Activated gamma-delta T cell (primary cell): Measurements from ENCODE around the gene GDF11.
A peak's percentile ranks its signal among the peaks of the same experiment; 100 is the strongest.
"Not testable (repeated sequence)": the region's sequence is repeated elsewhere in the genome, so short reads cannot be mapped to it uniquely, and the experiment has no call there.

ENCODE experiments used
- DNase-seq: peaks from one replicate; lab custom pipeline; 2025; lab: John Stamatoyannopoulos, UW

The GDF11 gene

DNA sequence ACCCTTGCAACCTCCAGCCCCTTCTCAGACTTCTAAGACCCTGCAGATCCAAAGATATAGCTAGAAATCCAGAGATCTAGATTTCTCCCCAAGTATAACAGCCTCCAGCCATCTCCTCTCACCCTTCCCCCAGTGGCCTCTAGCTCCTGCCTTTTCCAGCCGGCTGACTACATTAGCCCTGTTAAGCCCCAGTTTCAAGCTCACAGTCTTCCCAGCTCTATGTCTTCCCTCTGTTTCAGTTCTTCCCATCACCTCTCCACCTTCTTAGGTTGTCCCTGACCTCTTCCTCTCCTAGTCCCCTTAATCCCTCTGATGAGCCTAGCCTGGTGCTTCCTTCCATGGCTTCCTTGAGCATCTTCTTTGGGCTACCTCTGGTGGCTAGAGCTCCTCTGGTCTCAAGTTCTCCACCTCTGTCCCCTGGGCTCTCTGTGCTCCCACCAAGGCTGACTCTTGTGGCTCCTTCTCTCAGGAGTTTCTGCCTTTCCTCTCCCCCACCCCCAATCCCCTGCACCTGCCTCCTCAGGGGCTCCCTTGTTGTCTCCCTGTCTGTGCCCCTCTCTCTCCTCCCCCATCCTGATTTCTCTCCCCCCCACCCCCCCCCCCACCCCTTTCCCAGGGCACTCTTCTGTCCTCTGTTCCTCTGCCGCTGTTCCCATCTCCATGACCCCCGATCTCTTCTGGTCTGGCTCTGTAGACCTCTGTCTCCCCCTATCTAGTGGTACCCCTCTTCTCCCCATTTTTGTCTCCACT, 816 bp upstream of the GDF11 start:
- no peak for DNase-seq

DNA sequence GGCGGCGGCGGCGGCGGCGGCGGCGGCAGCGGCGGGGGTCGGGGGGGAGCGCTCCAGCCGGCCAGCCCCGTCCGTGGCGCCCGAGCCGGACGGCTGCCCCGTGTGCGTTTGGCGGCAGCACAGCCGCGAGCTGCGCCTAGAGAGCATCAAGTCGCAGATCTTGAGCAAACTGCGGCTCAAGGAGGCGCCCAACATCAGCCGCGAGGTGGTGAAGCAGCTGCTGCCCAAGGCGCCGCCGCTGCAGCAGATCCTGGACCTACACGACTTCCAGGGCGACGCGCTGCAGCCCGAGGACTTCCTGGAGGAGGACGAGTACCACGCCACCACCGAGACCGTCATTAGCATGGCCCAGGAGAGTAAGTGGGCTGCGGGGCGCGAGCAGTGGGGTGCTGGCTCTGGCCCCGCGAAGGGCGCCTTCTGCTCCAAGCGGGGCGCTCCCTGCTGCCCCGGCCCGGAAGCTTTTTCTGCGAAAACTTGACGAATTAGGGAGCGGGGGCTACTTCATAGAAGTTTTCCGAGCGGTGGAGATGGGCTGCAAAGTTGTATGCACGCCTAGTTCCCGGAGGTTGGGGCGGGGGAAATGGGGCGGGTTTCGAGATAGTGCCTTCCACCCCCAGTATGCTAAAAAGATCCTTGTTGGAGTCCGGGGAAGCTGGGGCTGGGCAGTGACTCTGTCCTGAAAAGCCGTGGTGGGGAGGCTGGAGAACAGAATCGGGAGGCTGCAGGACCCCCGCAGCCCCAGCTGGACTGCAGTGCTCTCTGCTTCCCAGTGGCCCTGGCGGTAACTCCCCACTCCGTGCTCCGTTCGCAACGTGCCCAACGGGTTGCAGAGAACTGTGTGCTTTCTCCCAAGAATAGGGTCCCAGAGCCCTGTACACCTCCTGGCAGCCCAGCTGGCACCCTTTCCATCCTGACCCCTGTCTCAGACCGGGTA, 751 bp downstream of the GDF11 start:
- peak; percentile 46 for DNase-seq

DNA sequence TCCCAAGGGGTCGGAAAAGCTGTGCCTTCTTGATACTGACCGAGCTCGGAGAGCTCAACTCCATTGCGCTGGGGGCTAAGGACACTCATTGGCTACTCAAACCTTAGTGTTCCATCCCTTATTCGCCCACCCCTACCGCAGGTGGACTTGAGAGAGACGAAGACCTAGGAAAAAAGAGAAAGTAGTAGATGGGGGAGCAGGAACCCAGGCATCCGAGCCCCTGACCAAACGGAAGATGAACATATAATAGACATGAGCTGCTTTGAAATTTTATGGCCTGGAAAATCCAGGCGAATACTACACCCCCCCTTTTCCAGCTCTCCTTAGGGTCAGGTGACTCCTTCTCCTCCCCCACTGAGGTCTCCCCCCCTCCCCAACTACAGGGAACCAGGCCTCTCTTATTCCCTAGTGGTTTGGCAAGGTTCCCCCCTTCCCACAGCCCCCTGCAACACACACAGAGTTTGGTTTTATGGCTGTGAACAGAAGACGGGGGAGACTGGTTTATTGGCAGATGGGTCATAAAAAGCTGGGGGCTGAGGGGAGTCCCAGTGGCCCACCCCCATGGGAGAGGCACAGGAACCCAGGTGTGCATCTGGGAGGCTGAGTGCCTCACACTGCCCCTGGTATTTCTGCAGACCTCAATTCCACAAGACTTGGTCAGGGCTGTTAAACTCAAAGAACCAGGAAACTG, 1.6 kb downstream of the GDF11 start:
- DNase-seq, result no peak

DNA sequence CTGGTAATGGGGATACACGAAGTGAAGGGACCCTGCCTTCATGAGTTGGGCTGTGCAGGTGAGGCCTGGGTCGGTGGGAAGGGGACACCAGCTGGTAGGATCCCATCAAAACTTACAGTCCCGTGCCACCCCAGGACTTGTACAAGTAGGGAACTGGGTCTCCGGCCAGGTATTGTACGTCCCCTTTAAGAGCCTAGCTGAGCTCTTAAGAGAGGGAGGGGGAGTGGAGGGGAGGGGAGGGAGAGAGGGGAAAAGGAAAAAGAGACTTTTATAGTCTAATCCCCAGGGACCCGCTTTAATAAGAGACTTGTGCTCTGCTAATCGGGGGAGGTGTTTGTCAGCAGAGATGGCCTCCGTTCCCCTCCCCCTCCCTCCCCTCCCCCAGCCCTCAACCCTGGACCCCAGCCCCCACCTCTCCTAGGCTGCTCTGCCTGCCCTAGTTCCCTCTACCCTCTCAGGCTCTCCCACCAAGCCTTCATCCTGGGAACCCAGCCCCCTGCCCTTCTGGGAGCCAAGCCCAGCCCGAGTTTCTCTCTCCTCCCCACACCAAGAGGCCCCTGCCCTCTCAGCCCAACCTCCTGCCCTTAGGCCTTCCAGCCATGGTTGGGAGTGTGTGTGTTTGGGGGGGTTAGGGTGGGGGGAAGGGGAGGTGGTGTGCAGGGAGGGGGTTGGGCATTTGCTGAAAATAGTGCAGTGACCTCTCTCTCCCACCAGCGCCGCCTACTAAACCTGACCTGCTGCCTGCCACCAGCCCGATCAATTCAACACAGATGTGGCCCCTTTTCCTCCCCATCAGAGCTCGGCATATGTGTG, 2.6 kb downstream of the GDF11 start:
- no peak for DNase-seq

DNA sequence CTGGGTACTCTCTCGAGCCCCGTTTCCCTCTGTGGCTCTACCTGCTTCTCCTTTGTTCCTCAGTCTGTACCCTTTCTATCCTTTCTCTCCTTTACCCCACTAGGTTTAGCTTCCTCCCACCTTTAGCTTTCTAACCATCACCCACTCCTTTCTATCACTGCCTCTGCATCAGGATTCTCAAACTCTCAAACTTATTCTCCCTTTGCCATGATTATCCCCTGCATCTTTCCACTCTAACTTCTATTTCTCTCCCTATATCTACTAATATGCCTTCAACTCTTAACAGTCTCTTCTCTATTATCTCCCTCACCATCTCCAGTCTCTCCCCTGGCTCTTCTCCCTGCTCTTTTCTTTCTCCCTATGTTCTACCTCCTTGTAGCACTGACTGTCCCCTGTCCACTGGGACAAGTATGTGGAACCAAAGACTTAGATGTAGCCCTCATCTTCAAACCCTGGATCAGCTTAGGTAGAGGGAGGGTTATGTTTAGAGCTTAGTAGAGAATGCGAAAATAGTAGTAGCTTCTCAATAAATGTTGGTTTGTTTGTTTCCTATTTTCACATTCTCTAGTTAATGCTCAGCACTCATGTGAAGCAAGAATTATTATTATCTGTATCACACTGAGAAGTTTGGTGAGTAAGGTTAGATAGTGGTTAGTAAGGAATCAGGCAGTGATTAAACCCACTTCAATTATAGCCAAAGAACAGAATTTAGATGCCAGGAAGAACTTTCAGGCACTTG, 3.4 kb downstream of the GDF11 start:
- no peak for DNase-seq

DNA sequence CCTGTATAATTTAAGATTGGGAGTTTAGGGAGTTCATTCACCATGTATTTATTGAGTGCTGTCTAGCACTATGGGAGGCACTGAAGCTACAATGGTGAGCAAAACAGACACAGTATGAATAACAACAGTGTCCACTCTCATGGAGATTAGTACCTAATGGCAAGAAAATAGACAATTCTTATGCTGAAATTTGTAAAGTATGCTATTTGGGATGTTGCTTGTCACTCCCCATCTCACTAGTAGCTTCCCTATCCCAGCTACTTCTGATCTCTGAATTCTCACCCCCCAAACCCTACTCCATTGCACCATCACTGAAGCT, 4.0 kb downstream of the GDF11 start:
- DNase-seq, result no peak

DNA sequence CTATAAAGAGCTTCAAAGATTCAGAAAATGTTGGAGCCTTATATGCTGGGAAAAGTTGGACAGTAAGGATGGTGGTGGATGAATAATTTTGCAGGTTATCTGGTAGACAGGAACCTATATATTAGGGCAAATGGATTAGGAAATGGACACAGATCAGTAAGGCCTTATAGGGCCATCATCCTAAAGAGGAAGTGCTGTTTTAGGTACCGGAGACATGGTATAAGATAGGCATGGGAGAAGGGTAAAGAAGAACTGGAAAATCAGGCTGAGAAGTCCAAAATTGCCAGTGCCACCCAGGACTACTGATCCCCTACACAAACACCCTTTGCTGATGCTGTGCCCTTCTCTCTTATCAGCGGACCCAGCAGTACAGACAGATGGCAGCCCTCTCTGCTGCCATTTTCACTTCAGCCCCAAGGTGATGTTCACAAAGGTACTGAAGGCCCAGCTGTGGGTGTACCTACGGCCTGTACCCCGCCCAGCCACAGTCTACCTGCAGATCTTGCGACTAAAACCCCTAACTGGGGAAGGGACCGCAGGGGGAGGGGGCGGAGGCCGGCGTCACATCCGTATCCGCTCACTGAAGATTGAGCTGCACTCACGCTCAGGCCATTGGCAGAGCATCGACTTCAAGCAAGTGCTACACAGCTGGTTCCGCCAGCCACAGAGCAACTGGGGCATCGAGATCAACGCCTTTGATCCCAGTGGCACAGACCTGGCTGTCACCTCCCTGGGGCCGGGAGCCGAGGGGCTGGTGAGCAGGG, 5.5 kb downstream of the GDF11 start:
- DNase-seq, result no peak

DNA sequence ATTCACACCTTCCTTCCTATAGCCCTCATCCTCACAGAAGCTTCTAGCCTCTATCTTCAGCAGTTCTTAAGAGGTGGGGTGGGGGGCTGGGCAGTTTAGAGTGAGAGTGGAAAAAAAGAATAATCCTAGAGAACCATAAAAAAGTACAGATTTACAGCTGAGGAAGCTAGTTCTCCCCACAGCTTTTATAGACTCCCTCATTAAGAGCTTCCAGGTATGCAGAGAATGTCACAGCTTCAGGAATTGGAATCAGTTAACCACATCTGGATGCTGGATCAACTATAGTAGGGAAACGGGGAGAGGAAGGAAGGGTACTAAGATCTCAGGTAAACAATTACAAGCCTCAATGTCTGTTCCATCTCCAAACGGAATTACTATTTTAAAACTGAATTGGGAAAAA, 12.3 kb downstream of the GDF11 start:
- no peak for DNase-seq

DNA sequence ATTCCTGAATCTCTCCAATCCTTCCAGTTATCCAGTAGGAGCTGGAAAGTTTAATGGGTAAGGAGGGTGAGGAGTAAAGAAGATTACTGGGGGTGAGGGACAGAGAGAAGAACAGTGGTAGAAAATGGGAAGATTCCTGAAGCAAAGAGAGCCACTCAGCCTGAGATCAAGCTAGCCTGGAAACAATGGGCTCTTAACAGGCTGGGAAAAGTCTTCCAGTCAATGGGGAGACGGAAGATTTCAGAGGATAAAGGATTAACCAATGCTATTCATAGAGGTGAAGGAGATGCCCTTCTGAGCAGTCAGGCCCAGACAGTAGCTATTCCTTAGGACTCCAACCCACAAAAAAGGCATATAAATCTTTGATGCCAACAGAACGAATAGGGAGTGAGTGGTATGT, 14.8 kb downstream of the GDF11 start:
- DNase-seq, result no peak

DNA sequence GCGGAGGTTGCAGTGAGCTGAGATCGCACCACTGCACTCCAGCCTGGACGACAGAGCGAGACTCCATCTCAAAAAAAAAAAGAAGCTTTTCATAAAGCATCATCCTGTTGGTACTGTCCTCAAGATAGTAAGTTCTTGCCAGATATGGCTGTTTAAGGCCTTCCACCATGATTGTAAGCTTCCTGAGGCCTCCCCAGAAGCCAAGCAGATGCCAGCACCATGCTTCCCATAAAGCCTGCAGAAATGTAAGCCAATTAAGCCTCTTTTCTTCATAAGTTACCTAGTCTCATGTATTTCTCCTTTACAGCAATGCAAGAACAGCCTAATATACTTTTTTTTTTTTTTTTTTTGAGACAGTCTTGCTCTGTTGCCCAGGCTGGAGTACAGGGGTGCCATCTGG, 15.7 kb downstream of the GDF11 start:
- not testable (repeated sequence) for DNase-seq

DNA sequence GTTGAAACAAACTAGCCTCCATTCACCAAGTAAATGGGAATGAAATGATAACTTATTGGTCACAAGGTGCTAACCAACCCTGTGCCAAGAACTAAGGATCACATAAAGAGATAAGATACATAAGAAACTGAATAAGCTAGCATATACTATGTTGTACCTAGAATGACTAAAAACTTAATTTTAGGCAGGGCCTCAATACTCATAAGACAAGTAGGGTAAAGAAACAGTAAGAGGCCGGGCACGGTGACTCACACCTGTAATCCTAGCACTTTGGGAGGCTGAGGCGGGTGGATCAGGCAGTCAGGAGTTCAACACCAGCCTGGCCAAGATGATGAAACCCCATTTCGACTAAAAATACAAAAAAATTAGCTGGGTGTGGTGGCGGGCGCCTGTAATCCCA, 17.7 kb downstream of the GDF11 start:
- DNase-seq, result no peak

DNA sequence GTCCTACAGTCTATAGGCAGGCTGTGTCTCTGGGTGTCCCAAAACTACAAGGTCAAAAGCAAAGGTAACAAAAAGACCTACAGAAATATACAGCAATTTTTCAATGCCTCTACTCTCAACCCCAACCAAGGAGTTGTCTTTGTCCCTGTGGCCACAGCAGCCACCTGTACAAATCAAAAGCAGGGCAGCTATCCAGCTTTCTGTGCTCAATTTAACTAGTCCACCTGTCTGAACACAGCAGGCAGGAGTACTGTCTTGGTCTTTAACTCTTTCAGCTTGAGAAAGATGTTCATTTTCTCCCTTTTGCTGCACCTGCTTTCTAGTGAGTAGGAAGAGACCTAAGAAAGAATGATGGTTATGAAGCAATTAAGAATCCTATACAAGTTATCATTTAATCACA, 19.7 kb downstream of the GDF11 start:
- no peak for DNase-seq

DNA sequence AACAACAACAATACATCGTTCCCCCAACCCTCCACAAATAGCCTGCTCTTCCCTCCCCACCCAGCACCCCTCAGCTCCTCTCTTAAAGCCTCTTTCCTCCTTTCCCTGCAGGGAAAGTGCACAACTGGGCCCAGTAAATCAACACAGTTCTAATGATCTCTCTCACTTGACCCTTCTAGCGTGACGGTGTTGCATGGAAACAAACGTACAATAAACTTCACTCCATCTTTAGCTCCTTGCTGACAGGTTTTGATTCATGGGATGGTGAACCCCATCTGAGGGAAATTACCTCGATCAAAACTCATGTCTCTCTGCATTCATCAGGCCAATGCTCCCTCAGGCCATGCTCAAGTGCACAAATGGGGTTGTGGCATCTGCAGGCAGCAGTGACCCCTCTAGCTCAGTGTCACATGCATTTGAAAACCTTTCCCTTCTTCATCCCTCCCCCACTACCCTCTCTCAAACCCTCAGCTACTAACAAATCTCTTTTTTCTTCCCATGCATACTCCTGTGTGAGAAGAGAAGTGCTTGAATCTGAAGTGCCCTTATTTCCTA, 22.9 kb downstream of the GDF11 start:
- DNase-seq, result no peak

DNA sequence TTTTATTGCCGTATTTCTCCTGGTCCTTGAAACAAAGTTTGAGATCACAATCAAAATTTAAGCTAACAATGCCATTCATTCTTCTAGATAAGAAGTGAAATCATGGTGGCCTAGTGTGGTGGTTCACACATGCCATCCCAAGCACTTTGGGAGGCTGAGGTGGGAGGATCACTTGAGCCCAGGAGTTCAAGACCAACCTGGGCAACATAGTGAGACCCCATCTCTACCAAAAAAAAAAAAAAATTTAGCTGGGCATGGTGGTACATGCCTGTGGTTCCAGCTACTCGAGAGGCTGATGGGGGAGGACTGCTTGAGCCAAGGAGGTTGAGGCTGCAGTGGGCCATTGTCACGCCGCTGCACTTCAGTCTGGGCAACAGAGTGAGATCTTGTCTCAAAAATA, 24.2 kb downstream of the GDF11 start:
- no peak for DNase-seq

DNA sequence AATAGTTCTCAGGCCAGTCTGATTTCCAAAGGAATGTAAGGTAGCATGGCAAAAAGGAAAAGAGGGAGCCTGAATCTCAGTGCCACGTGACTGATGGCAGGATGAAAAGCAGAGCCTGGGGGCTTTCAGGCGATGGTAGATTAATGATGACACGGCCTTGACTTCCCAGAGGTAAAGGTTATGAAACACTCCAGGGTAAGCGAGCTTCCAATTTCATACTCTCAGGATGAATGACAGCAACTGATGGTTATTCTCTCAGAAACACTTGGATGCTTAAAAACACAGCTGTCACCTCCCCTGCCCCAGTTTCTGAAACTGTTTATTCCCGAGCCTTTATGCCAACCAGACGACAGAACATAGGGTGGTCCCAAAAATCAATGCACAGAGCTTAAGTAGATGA, 28.8 kb downstream of the GDF11 start:
- no peak for DNase-seq

DNA sequence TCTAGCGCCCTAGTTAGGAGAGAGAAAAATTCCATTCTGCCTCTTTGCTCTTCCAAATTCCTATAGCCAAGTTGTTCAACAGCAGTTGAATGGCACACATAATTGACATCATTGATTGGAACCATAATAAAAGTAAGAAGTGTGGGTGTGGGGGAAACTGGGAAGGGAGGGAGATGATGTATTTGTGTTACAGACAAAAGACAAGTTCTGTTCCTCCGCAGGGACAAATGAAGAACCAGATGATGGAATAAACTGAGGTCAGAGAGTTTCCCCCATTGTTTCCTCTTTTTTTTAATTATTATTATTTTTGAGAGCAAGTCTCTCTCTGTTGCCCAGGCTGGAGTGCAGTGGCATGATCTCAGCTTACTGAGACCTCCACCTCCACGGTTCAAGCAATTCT, 34.9 kb downstream of the GDF11 start:
- DNase-seq, result no peak

DNA sequence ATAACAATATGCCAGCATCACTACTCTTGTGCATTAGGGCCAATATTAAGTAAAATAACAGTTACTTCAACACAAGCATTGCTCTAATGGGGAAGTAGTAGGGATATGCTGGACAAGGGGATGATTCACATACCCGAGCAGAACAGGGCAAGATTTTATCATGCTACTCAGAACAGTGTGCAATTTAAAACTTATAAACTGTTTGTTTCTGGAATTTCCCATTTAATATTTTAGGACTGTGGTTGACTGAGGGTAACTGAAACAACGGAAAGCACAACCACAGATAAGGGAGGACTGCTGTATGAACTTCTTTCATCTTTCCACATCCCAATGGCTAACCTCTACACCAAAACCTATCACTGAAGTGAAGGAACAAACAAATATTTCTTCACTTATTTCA, 37.8 kb downstream of the GDF11 start:
- DNase-seq, result no peak

DNA sequence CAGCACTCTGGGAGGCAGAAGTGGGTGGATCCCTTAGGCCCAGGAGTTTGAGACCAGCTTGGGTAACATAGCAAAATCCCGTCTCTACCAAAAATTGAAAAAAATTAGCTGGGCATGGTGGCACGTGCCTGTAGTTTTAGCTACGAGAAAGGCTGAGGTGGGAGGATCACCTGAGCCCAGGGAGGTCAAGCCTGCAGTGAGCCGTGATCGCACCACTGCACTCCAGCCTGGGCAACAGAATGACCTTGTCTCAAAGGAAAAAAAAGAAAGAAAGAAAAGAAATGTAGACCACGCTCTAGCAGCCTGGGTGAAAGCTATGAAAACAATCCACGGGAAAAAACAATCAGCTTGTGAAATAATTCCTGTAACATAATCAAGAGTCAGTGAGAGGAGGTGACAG, 45.6 kb downstream of the GDF11 start:
- DNase-seq, result no peak

DNA sequence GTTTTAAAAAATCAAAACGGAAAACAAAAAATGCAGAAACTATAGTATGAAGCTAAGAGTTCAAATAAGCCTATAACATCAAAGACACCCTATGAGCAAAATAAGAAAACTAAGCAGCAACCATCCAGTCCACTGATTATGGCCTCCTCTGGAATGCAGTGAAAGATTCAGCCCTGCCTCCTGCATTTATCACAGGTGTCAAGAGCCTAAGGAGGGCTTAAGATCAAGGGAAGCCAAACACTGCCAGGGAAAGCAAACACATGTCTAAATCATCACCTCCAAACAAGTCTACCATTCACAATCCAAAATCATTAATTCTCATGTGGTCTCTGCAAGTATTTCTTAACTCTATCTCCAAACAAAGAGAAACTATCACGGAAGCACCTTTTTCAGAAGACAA, 46.2 kb downstream of the GDF11 start:
- DNase-seq, result no peak

DNA sequence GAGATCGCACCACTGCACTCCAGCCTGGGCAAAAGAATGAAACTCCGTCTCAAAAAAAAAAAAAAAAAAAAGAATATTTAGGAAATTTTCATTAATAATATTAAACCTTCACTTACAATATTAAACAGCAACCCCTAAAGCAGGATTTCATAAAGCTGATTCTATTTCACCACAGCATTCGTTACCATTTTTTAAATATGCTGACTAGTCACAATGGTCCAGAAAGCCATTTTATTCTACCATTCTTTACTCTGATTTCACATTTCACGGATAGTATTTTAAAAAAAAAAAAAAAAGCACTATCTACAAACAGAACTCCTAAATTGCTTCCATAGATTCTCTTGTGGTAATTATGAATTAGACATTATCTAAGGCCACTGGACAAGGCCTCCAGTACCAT, 47.0 kb downstream of the GDF11 start:
- no peak for DNase-seq
